A673 (cell line): ENCODE data around the gene ARMC12. TPM values are rescaled to one million over a fixed set of nuclear protein-coding genes. Genes with fewer than 3 reads are reported as not detected.

ENCODE experiments used
- BruUV-seq: library from RNA; stranded (reverse); fragments of 400-500 nt; replicated peaks from 2 replicates; lab custom pipeline; 2021; lab: Mats Ljungman, UMichigan
- CTCF ChIA-PET: fragments of 300-600 bp; sonication (Branson Sonifier 250); formaldehyde crosslinking; loops from one replicate; lab custom pipeline; 2022; ENCODE audit warnings: antibody characterized with exemption; lab: Charles Lee
- POLR2A ChIA-PET: fragments of 300-600 bp; sonication (Branson Sonifier 250); formaldehyde crosslinking; loops from one replicate; lab custom pipeline; 2022; ENCODE audit warnings: antibody characterized with exemption; ENCODE audit not compliant: low non-redundant PET; lab: Charles Lee
- DNase-seq: peaks from one replicate; pipeline ENCODE4 v3.0.0-alpha.2; 2015; ENCODE audit warnings: low spot score
- H3K27ac ChIP-seq: fragments of 200-600 bp; sonication (generic); 2 replicates; pipeline ENCODE4 v1.5.1; 2016; ENCODE audit warnings: mixed run types, low read depth, mild to moderate bottlenecking, mixed read lengths, antibody characterized with exemption, low read length; ENCODE audit not compliant: poor library complexity, severe bottlenecking
- H3K27me3 ChIP-seq: fragments of 200-600 bp; sonication (generic); replicated peaks from 2 replicates; pipeline ENCODE4 v1.6.1; 2017; ENCODE audit warnings: mixed run types, low read depth, mild to moderate bottlenecking, mixed read lengths, antibody characterized with exemption, low read length; ENCODE audit not compliant: insufficient read depth, poor library complexity
- H3K36me3 ChIP-seq: fragments of 200-600 bp; sonication (generic); 2 replicates; pipeline ENCODE4 v1.6.1; 2016; ENCODE audit warnings: mixed run types, mild to moderate bottlenecking, mixed read lengths, antibody characterized with exemption, low read length; ENCODE audit not compliant: insufficient read depth, poor library complexity, severe bottlenecking
- H3K4me1 ChIP-seq: fragments of 200-600 bp; sonication (generic); 2 replicates; pipeline ENCODE4 v1.6.1; 2017; ENCODE audit warnings: mixed run types, mild to moderate bottlenecking, mixed read lengths, antibody characterized with exemption, low read length; ENCODE audit not compliant: insufficient read depth, poor library complexity, severe bottlenecking
- H3K4me3 ChIP-seq: fragments of 200-600 bp; sonication (generic); 2 replicates; pipeline ENCODE4 v1.5.1; 2016; ENCODE audit warnings: low read depth, mixed run types, mild to moderate bottlenecking, mixed read lengths, low read length; ENCODE audit not compliant: poor library complexity, severe bottlenecking
- H3K9me3 ChIP-seq: fragments of 200-600 bp; sonication (generic); 2 replicates; pipeline ENCODE4 v1.6.1; 2016; ENCODE audit warnings: mixed run types, low read depth, mild to moderate bottlenecking, mixed read lengths, antibody characterized with exemption, low read length; ENCODE audit not compliant: poor library complexity, severe bottlenecking
- EZH2 ChIP-seq: fragments of 200-600 bp; sonication (generic); IDR thresholded peaks from 2 replicates; pipeline ENCODE4 v1.6.1; 2017; ENCODE audit warnings: borderline replicate concordance, low read depth, mild to moderate bottlenecking, mixed read lengths, antibody characterized with exemption, low read length; ENCODE audit not compliant: poor library complexity, severe bottlenecking
- intact Hi-C: fragments of 100-400 bp; cut with micrococcal nuclease; formaldehyde crosslinking; loops from one replicate; pipeline ENCODE4 v1.10.0; 2022; ENCODE audit not compliant: unreplicated experiment
- total RNA-seq: library from RNA; stranded (reverse); gene quantifications from 2 replicates; pipeline ENCODE4 v1.2.3, GENCODE V29; 2021
- TF ChIP-seq, protein P1 (sequence below): fragments of 300-800, 200-600 bp; sonication (generic); conservative IDR thresholded peaks from 2 replicates; pipeline ENCODE4 v1.5.1; 2017; ENCODE audit warnings: low read depth, mild to moderate bottlenecking, antibody characterized with exemption, low read length, moderate library complexity, mixed read lengths

ARMC12 gene
- total RNA-seq, 1 experiment from 2014 or later, result 1.0 TPM

DNA sequence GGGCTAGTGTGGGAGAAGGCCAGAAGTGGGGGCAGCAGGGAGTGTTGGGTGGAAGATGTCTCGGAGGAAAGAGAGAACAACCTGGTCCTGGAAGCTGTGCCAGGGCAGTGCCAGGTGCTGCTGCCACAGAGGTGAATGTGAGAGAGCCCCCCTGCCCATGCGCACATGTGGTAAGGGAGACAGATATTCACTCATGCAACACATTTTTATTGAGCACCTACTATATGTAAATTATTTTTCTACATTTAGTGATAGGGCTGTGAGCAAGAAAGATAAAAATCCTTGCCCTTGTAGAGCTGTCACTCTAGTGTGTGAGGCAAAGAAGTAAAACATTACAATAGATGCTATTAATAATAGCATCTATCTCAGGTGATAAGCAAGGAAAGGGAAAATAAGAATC, 44.5 kb downstream of the ARMC12 start:
- H3K4me1 ChIP-seq, result no peaks in the 10 kb centered on the region
- DNase-seq, result no peak
- TF ChIP-seq EZH2, result no peak
- TF ChIP-seq, protein P1, sequence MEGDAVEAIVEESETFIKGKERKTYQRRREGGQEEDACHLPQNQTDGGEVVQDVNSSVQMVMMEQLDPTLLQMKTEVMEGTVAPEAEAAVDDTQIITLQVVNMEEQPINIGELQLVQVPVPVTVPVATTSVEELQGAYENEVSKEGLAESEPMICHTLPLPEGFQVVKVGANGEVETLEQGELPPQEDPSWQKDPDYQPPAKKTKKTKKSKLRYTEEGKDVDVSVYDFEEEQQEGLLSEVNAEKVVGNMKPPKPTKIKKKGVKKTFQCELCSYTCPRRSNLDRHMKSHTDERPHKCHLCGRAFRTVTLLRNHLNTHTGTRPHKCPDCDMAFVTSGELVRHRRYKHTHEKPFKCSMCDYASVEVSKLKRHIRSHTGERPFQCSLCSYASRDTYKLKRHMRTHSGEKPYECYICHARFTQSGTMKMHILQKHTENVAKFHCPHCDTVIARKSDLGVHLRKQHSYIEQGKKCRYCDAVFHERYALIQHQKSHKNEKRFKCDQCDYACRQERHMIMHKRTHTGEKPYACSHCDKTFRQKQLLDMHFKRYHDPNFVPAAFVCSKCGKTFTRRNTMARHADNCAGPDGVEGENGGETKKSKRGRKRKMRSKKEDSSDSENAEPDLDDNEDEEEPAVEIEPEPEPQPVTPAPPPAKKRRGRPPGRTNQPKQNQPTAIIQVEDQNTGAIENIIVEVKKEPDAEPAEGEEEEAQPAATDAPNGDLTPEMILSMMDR, result no peak
- no TSS peak for BruUV-seq
- POLR2A ChIA-PET, result no interaction called here
- no peak overlapping the region for H3K4me3 ChIP-seq
- intact Hi-C loops, result no loop called here
- CTCF ChIA-PET, result no interaction called here
- no peaks in the 10 kb centered on the region for H3K36me3 ChIP-seq
- H3K9me3 ChIP-seq, result no peaks in the 10 kb centered on the region
- H3K27ac ChIP-seq, result no peak overlapping the region
- H3K27me3 ChIP-seq, result peaks cover 10% of the 10 kb centered on the region

DNA sequence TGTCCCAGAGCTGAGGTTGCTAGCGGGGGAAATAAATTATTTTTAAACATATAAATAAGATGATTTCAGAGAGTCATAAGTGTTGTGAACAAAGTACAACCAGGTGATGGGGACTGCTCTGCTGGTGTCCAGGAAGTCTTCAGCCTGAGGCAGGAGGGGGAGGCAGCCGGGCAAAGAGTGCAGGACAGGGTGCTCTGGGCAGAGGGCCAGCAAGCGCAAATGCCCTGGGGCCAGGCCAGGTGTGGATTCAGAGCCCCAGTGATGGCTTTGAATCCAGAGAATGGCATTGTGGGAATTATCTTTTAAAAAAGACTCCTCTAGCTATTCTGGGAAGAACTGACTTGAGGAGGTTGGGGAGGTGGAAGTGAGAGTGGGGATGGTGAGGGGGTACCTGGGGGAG, 45.6 kb downstream of the ARMC12 start:
- CTCF ChIA-PET, result interaction anchor here (0.7 kb wide), 1 partner anchor 262 kb away, joined by 3 read pairs; no protein-coding TSS in a partner anchor
- DNase-seq, result no peak
- POLR2A ChIA-PET, result no interaction called here
- TF ChIP-seq, protein P1, result no peak
- no peak for TF ChIP-seq EZH2
- Histone ChIP-seq H3K4me3 (no peak overlapping the region), H3K9me3 (no peaks in the 10 kb centered on the region), H3K4me1 (no peaks in the 10 kb centered on the region), H3K27ac (no peak overlapping the region), H3K36me3 (no peaks in the 10 kb centered on the region), H3K27me3 (peaks cover 15% of the 10 kb centered on the region)
- intact Hi-C loops, result no loop called here
- BruUV-seq, result no TSS peak

DNA sequence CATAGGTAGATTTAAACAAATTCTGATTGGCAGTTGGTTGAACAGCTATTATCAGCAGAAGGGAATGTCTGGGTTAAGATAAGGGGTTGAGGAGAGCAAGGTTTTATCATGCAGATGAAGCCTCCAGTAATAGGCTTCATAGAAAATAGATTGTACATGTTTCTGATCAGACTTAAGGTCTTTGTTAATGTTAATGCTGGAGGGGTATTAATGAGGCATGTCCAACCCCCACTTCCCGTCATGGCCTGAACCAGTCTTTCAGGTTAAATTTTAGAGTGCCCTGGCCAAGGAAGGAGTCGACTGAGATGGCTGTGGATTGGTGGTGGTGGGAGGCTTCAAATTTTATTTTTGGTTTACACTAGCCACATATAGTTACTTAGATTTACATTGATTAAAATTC, 47.4 kb downstream of the ARMC12 start:
- Histone ChIP-seq H3K4me1 (no peaks in the 10 kb centered on the region), H3K9me3 (no peaks in the 10 kb centered on the region), H3K27ac (no peak overlapping the region), H3K4me3 (no peak overlapping the region), H3K27me3 (peaks cover 33% of the 10 kb centered on the region), H3K36me3 (no peaks in the 10 kb centered on the region)
- TF ChIP-seq EZH2, result no peak
- TF ChIP-seq, protein P1, result no peak
- POLR2A ChIA-PET, result no interaction called here
- intact Hi-C loops, result no loop called here
- no TSS peak for BruUV-seq
- CTCF ChIA-PET, result no interaction called here
- no peak for DNase-seq
